IPS-NIHi11 (cell line): ENCODE measurements around the gene CARS1.

ENCODE experiments used
- DNase-seq: peaks from one replicate; pipeline ENCODE4 v3.0.0; 2012; ENCODE audit warnings: mixed read lengths, low spot score

Gene CARS1

DNA sequence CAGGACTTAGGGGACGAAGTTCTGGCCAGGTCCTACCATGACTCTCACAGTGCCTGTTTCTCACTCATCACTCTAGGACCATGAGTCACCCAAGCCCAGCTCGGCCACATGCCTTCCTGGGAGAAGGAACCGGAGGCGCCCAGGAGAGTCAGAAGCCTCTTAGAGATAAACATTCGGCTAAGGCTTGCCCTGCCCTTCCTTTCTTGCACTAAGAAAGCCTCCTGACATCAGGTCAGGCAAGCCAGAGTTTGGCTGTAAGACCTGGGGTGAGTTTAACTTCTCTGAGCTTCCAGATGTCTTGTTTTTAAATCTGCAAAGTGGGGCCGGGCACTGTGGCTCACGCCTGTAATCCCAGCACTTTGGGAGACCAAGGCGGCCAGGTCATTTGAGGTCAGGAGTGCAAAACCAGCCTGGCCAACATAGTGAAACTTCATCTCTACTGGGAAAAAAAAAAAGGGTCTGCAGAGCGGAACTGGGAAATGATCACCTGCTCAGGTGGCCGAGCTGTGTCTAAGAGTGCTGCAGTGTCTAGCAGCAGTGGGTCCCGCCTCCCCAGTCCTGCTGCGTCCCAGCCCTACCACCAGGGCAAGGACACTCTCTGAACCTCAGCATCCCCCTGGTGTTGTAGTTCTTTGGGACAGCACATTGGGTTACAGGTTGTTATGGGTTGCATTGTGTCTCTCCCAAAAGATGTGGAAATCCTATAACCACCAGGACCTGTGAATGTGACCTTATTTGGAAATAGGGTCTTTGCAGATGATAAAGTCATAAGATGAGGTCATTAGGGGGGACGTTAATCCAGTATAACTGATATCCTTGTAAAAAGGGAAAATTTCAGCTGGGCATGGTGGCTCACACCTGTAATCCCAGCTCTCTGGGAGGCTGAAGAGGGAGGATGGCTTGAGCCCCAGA lies 1.8 kb upstream of the CARS1 start:
- no peak for DNase-seq

DNA sequence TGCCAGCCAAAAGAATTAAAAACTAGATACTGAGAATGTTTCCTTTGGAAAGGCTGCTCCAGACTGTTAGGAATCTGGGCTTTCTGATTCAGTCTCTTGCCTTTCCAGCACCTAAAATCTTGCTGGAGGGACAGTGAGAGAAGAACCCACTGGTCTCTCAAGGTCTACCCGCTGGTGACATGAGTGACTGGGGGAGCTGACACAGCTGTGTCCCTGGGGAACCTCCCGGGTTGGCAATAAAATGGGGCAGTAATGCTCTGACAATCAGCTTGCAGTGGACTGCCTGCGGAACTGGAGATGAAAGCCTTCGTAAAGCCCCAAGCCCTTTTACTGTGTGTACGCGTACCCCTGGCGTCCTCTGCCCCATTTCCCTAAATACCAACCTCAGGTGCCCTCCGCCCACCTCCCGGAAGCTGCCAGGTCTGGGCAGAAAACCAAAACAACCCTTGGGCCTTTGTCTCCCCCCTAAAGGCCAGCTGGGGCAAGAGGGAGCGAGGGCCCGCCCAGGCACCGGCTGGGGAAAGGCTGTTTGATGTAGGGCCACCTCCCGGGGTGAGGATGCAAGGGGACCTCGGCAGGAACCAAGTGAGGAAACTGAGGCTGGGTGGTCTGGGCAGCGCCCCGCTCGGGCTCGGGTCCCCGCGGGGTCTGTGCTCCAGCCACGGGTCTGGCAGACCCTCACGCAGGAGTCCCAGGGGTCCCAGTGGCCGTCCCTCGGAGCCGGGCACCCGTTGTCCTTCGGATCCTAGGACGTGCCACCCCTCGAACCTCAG lies 741 bp downstream of the CARS1 start:
- DNase-seq: peak; percentile 32

GRCh38 chr11:3055891-3056290 lies 1.3 kb downstream of the CARS1 start:
- DNase-seq: no peak

GRCh38 chr11:3052567-3052966 lies 4.7 kb downstream of the CARS1 start:
- no peak for DNase-seq

DNA sequence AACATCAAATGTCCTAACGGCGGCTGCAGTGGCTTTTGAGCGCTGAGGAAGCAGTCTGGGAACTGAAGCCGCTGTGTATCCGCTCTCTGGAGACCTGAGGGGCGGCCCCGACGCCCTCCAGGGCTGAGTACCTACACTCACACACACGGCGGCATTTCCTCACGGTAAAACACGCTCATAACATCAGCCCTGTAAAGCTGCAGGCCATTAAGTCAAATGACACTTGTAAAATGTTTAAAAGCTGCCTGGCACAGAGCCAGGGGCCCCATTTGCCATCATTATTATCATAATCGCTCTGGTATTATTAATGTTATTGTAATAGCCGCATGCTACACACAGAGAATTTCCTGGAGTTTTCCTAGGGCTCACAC lies 5.1 kb downstream of the CARS1 start:
- DNase-seq: no peak

- DNase-seq: no peak
Observed at GRCh38 chr11:3051196-3052108, 5.8 kb downstream of the CARS1 start.

DNA sequence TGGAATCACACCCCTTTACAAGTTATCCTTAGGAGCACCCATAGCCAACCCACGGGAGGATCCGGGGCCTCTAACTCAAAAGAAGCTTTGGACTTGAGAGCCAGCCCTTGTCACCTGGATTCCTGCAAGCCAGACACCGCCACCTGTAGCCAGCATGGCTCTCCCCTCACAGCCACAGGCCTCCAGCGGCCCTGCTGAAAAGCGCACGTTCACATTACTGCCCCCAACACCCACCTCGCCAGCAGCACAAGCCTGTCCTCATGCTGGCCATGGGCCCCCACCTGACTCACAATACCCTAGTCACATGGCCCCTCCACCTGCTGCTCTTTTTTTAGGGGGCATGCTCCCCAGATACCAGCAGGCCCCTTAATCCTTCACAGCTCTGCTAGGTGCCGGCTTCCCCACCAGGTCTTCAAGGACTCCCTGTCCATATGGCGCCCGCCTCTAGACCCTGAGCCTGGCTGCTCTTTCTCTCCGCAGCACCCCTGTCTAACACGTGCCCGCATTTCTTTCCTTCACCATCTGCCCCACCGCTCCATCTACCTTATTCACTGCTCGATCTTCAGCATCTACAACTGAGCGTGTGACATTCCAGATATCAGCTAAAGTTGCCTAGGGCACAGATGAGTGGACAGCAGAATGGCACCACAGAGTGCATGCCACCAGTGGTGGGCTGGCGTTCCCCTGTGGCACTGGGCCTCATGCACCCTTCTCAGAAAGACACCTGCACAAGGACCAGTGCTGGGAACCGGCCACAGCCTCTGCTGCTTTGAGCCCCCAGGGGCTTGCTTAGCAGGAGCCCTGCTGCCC lies 6.6 kb downstream of the CARS1 start:
- DNase-seq: no peak

- peak; percentile 39 for DNase-seq
Observed at GRCh38 chr11:3049430-3050243, 7.6 kb downstream of the CARS1 start.

DNA sequence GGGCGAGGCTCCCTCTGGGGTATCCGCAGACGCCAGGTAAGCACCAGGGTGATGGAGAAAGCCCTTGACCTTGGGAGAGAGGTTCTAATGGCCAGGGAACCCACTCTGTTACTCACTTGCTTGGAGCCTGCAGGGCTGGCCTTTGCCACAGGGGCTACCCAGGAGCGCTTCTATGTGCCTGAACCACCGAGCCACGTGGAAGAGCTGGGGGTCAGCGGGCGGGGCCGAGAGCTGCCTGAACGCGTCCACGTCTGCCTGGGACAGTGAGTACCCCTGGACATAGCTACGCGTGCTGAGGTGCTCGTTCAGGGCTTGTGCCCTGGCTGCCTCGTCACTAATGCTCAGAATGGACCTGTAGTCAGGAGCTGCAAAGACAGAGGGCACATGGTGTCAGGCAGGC lies 9.6 kb downstream of the CARS1 start:
- DNase-seq: no peak

DNA sequence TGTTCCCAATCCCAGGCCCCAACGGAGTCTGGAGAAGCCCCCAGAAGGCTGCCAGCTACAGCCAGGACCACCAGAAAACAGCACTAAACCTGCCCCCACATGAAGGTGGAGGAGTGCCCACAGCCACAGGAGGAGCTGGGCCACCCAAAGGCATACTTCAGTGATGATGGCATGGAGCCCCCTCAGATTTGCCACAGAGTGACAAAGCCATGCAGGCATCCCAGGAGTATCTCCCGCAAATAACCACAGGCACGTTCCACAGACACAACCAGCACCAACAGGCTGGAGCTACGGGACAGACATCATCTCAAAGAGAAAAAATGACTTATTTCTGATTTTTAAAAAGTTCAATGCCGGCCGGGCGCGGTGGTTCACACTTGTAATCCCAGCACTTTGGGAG lies 10.6 kb downstream of the CARS1 start:
- no peak for DNase-seq

- peak; percentile 73 for DNase-seq
Observed at GRCh38 chr11:3046190-3046589, 11.0 kb downstream of the CARS1 start.

DNA sequence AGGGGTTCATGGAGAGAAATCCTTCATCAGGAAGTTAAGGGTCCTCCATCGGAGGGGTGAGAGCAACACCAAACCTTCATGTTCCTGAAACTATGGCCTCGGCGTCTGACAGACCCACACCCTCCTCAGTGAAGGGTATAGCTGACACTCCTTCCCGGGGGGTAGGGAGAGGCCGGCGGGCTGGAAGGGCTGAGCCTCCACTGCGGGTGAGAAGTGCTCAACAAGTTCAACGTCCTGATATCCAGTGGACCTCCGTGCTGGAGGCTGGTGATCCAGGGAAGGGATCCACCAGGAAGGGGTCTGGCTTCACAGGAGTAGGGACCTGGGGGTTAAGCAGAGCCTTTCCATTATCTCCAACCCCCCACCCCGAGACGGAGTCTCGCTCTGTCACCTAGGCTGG lies 12.3 kb downstream of the CARS1 start:
- no peak for DNase-seq

DNA sequence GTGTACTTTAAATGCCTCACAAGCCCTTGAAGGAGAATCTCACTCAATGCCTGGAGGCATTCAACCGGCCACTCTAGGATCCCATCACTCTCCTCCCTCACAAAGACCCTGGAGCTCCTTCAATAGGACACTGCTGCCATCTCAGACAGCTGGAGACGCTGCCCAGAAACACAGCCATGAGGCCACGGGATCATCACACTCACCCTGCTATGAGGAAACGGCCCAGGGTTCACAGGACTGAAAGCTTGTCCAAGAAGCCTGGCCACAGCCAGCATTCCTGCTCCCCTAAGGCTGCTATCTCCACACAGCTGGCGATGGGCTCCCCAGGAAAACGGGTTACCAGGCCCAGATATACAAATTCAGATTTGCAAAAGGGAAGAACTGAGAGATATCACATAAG lies 13.2 kb downstream of the CARS1 start:
- no peak for DNase-seq

DNA sequence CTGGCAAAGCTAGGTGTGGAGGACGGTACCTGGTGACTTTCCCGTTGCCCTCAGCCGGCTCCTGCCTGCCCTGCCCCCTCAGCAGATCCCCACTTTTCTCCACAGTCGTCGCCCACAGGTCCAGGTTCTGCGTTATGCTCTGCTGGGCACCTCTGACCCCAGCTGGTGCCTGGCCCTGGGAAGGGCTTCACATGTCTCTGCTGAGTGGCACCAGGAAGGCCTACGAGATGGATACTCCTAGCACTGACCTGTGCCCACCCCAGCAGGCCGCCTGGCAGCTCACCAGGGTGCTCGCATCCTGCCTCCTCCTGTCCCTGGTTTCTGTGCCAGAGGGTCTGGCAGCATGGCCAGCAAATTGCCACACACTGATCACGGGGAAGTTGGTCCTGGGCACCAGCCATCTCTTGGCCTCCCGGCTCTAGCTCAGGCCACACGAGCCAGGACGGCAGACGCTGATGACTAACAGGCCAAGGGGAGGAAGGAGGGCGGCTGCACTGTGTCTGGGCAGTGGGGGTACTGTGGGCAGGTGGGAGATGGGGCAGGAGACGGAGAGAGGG lies 13.8 kb downstream of the CARS1 start:
- DNase-seq: no peak

DNA sequence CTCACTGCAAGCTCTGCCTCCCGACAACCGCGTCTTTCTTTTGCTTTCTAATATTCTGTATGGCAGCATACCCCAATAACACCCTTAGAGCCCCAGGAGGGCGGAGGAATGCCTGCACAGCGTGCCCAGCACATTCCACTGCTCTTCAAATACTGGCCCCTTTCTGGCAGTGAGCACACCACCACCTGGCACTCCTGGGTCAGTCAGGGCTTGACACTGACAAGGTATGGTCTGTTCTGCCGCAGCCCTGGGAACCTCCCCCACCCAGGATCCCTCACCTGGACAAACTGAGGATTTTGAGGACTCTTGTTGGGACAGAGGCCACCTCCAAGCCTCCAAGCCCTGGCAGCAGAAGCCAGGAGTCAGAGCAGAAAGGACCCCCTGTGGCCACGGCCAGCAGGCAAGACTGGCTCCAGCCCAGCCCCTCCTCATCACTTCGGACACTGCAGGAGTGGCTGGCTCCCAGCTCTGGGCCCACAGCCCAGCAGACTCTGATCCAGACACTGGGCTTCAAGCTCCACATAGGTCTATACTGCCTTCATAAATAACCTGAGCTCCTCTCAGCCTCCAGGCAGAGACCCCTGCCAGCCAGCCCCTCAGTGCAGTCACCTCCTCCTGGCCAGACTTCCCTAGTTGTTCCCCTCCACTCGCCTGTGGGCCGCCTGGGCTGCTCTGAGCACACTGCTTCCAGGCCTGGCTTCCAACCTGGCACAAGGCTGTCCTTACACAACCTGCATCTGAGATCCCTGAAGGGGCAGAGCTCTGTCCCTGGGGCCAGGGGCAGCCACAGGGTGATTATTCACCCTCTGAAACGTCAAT lies 14.5 kb downstream of the CARS1 start:
- no peak for DNase-seq

- DNase-seq: no peak
Observed at GRCh38 chr11:3041699-3042441, 15.4 kb downstream of the CARS1 start.

DNA sequence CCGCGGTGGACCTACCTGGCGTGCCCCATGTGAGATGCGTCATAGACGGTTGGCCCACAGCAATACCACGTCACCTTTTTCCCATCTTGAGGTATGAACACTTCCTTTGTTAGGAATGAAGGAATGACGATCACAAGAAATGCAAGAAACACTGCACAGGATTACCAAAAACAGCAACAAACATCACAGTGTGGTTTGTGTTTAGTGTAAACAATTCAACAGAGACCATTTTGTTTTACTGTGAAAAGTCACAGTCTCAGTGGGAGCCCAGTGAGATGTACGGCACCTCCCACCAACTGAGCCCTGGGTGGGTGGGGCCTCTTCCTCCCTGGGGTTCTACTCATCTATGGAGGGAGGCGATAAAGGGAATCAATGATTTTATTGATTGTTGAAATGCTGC lies 16.3 kb downstream of the CARS1 start:
- no peak for DNase-seq

GRCh38 chr11:3037945-3038271 lies 19.3 kb downstream of the CARS1 start:
- DNase-seq: no peak
